CD4-positive, alpha-beta T cell (primary cell): ENCODE data around the gene SLC5A3. TPM values are rescaled to one million over a fixed set of nuclear protein-coding genes. Genes with fewer than 3 reads are reported as not detected.

Source experiments
- ATAC-seq: fragments of 200-7000 bp; cut with Tn5 transposase; one replicate; pipeline ENCODE4 v1.10.0; 2022; ENCODE audit warnings: mild to moderate bottlenecking; ENCODE audit not compliant: poor library complexity
- CTCF ChIA-PET: fragments of 350-600 bp; sonication (Branson Sonifier 250); formaldehyde crosslinking; loops from one replicate; lab custom pipeline; 2021; ENCODE audit warnings: antibody characterized with exemption, inconsistent platforms; lab: Charles Lee
- POLR2A ChIA-PET: fragments of 350-600 bp; sonication (Branson Sonifier 250); formaldehyde crosslinking; loops from one replicate; lab custom pipeline; 2021; ENCODE audit warnings: antibody characterized with exemption, inconsistent platforms; lab: Charles Lee
- DNase-seq, 14 experiments: peaks; one replicate each; pipeline ENCODE4 v3.0.0-alpha.2; 2013 to 2020; ENCODE audit warnings: mixed read lengths in 2 of 14
- H3K27ac ChIP-seq, 2 donors: one replicate each; pipeline versions ENCODE4 v1.5.1 to v1.7.0; 2013; ENCODE audit warnings: low read length in 2 of 2, low read depth in 1 of 2, mild to moderate bottlenecking in 1 of 2
- H3K27me3 ChIP-seq, 2 experiments: 1 replicate in 1 of 2; 2 replicates in 1 of 2; pipeline versions ENCODE4 v1.6.1 to v1.7.0; 2013; ENCODE audit warnings: low read length in 2 of 2, control low read depth in 1 of 2, mild to moderate bottlenecking in 1 of 2, moderate library complexity in 1 of 2; ENCODE audit not compliant: insufficient read depth in 2 of 2, control insufficient read depth in 1 of 2
- H3K36me3 ChIP-seq: one replicate; pipeline ENCODE4 v1.6.1; 2013; ENCODE audit warnings: low read length, control low read depth; ENCODE audit not compliant: insufficient read depth
- H3K4me1 ChIP-seq: one replicate; pipeline ENCODE4 v1.6.1; 2013; ENCODE audit warnings: low read length, control low read depth; ENCODE audit not compliant: insufficient read depth
- H3K4me3 ChIP-seq: one replicate; pipeline ENCODE4 v1.5.1; 2013; ENCODE audit warnings: mild to moderate bottlenecking, low read length, moderate library complexity
- H3K9me3 ChIP-seq, 2 experiments: 1 replicate in 1 of 2; 2 replicates in 1 of 2; pipeline versions ENCODE4 v1.6.1 to v1.7.0; 2013; ENCODE audit warnings: low read length in 2 of 2, mild to moderate bottlenecking in 2 of 2, control low read depth in 1 of 2, moderate library complexity in 1 of 2; ENCODE audit not compliant: control insufficient read depth in 1 of 2, insufficient read depth in 1 of 2
- H3K27ac Mint-ChIP-seq: one replicate; pipeline ENCODE4 v1.8.0; 2020; ENCODE audit warnings: mixed read lengths
- H3K27me3 Mint-ChIP-seq: one replicate; pipeline ENCODE4 v1.8.0; 2021; ENCODE audit warnings: mixed read lengths
- H3K36me3 Mint-ChIP-seq: one replicate; pipeline ENCODE4 v1.8.0; 2021; ENCODE audit warnings: low read depth, mixed read lengths
- H3K4me1 Mint-ChIP-seq: one replicate; pipeline ENCODE4 v1.8.0; 2021; ENCODE audit warnings: low read depth, mixed read lengths
- H3K4me3 Mint-ChIP-seq: one replicate; pipeline ENCODE4 v1.8.0; 2020; ENCODE audit warnings: mild to moderate bottlenecking, mixed read lengths
- H3K9me3 Mint-ChIP-seq: one replicate; pipeline ENCODE4 v1.8.0; 2020; ENCODE audit warnings: mixed read lengths
- intact Hi-C, 2 experiments: fragments of 100-400 bp; cut with DNase I in 1 of 2; cut with micrococcal nuclease in 1 of 2; formaldehyde crosslinking; loops; one replicate each; pipeline versions ENCODE4 v1.15.1 to v1.9.0; 2023 to 2025; cut with DNase I, micrococcal nuclease
- total RNA-seq, 174 experiments: library from RNA in 2 of 174; stranded (reverse) in 2 of 174; gene quantifications; one replicate each; pipeline ENCODE4 v1.2.3 and lab custom pipeline; 2021 to 2026
- TF ChIP-seq, protein P1 (sequence below): fragments of 200-600 bp; IDR thresholded peaks from one replicate; pipeline ENCODE4 v1.8.0; 2022; ENCODE audit warnings: antibody characterized with exemption, mild to moderate bottlenecking

Gene SLC5A3
- total RNA-seq, 2 experiments from 2014 or later, result 4.6 to 4.9 TPM

DNA sequence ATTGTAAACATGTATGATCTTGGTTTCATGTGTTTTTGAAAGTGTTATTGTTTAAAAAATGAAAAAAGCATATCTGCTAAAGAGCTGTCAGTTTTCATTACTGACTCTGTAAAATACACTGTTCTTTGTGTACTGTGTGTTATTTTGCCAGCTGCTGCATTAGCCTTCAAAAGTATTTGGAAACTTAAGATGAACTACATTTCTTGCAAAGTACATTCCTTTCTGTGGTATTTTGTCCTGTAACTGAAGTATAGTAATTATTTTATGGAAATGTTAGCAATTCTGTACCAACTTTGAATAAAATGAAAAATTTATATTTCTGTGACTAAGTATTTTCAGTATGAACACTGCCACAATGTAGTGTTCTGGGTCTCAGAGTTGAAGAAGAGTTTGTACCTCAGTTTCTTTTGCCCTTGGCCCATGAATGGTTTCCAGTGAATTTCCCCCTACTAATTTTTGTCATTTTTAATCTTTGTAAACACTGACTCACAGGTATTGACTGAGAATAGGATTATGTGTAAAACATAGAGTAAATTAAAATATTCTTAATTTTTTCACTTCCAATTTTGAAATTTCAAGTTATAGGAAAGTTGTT, 32.7 kb downstream of the SLC5A3 start:
- no peak for DNase-seq
- Mint-ChIP-seq H3K4me3 (no peak overlapping the region), H3K4me1 (peaks cover 87% of the 10 kb centered on the region), H3K9me3 (no peaks in the 10 kb centered on the region), H3K36me3 (peaks cover 54% of the 10 kb centered on the region), H3K27ac (no peak overlapping the region), H3K27me3 (no peaks in the 10 kb centered on the region)
- H3K27ac ChIP-seq, result no peak overlapping the region
- ChIA-PET POLR2A (interaction anchor here (0.6 kb wide), 1 partner anchor 83 kb away, joined by 3 read pairs; no protein-coding TSS in a partner anchor), CTCF (no interaction called here)
- no peak overlapping the region for H3K4me3 ChIP-seq
- TF ChIP-seq, protein P1, sequence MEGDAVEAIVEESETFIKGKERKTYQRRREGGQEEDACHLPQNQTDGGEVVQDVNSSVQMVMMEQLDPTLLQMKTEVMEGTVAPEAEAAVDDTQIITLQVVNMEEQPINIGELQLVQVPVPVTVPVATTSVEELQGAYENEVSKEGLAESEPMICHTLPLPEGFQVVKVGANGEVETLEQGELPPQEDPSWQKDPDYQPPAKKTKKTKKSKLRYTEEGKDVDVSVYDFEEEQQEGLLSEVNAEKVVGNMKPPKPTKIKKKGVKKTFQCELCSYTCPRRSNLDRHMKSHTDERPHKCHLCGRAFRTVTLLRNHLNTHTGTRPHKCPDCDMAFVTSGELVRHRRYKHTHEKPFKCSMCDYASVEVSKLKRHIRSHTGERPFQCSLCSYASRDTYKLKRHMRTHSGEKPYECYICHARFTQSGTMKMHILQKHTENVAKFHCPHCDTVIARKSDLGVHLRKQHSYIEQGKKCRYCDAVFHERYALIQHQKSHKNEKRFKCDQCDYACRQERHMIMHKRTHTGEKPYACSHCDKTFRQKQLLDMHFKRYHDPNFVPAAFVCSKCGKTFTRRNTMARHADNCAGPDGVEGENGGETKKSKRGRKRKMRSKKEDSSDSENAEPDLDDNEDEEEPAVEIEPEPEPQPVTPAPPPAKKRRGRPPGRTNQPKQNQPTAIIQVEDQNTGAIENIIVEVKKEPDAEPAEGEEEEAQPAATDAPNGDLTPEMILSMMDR, result no peak
- intact Hi-C loops, result no loop called here
- no peak for ATAC-seq
- H3K4me1 ChIP-seq, result no peaks in the 10 kb centered on the region
- H3K27me3 ChIP-seq, result no peaks in the 10 kb centered on the region
- H3K36me3 ChIP-seq, result no peaks in the 10 kb centered on the region
- no peaks in the 10 kb centered on the region for H3K9me3 ChIP-seq

DNA sequence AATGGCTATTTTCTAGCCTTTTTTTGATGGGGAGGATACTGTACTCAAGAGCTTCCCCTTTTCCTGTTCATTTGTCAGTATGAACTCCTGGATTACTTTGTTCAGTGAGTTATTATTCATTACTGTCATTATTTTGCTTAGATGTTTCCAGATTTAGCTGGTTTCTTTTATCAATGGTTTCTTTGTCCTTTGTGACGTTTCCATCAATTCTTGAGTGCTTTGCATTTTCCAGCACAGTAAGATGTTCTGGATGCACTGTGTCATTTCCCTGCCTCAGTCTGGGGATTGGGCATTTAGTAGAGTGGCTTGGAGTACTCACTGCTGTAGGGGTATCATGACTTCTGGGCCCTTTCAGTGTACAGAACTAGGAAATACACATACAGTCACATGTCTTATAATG, 34.2 kb downstream of the SLC5A3 start:
- Mint-ChIP-seq H3K9me3 (no peaks in the 10 kb centered on the region), H3K27ac (no peak overlapping the region), H3K27me3 (no peaks in the 10 kb centered on the region), H3K4me3 (no peak overlapping the region), H3K4me1 (peaks cover 84% of the 10 kb centered on the region), H3K36me3 (peaks cover 45% of the 10 kb centered on the region)
- ATAC-seq (no peak), DNase-seq (no peak)
- POLR2A ChIA-PET, result interaction anchor here (1.5 kb wide), 1 partner anchor 15 kb away, joined by 3 read pairs; no protein-coding TSS in a partner anchor
- TF ChIP-seq, protein P1, result no peak
- no peaks in the 10 kb centered on the region for H3K36me3 ChIP-seq
- CTCF ChIA-PET, result no interaction called here
- no peak overlapping the region for H3K4me3 ChIP-seq
- H3K27ac ChIP-seq, result no peak overlapping the region
- H3K9me3 ChIP-seq, result no peaks in the 10 kb centered on the region
- no peaks in the 10 kb centered on the region for H3K4me1 ChIP-seq
- no peaks in the 10 kb centered on the region for H3K27me3 ChIP-seq
- intact Hi-C loops, result no loop called here

DNA sequence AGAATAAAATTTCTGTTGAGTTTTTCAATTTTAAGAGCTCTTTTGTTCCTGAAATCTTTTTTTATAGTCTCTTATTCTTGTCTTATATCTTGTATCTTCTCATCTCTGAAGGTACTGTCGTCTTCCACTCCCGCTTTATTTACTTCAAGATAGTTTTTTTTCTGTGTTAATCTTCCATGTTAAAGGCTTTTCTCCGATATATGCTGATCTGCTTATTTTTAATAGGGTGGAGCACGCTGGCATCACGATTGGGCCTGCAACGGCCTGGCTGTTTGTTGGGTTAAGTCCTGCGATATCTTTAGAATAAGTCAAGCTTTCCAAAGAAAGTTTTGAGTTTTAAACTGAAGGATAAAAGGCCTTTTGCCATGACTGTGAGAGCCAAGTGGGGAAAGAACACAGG, 35.7 kb downstream of the SLC5A3 start:
- H3K9me3 Mint-ChIP-seq, result no peaks in the 10 kb centered on the region
- no peak for ATAC-seq
- no peak for DNase-seq
- peaks cover 40% of the 10 kb centered on the region for H3K36me3 Mint-ChIP-seq
- intact Hi-C loops, result no loop called here
- H3K4me3 ChIP-seq, result no peak overlapping the region
- H3K27me3 ChIP-seq, result no peaks in the 10 kb centered on the region
- TF ChIP-seq, protein P1, result no peak
- no peak overlapping the region for H3K27ac Mint-ChIP-seq
- no peaks in the 10 kb centered on the region for H3K4me1 ChIP-seq
- no peaks in the 10 kb centered on the region for H3K36me3 ChIP-seq
- POLR2A ChIA-PET, result no interaction called here
- no peak overlapping the region for H3K27ac ChIP-seq
- CTCF ChIA-PET, result interaction anchor here (0.5 to 1.4 kb wide), 3 partner anchors 20 to 185 kb away, joined by 3 to 6 read pairs (median 4); no protein-coding TSS in a partner anchor
- no peak overlapping the region for H3K4me3 Mint-ChIP-seq
- peaks cover 84% of the 10 kb centered on the region for H3K4me1 Mint-ChIP-seq
- no peaks in the 10 kb centered on the region for H3K27me3 Mint-ChIP-seq
- no peaks in the 10 kb centered on the region for H3K9me3 ChIP-seq
